ENCODE measurements around the gene RCAN1.
"Not testable (repeated sequence)": the region's sequence is repeated elsewhere in the genome, so short reads cannot be mapped to it uniquely, and the experiment has no call there.

Gene RCAN1

GRCh38 chr21:34621434-34622350 is 6.8 kb upstream of the RCAN1 start:
- no peak for DNase-seq (ENCODE audit: low read depth in 3 of 3, low spot score in 1 of 3)

GRCh38 chr21:34619841-34620665 is 5.1 kb upstream of the RCAN1 start:
- no peak for DNase-seq (ENCODE audit: low read depth in 3 of 3, low spot score in 1 of 3)

- no peak for DNase-seq (ENCODE audit: low read depth in 3 of 3, low spot score in 1 of 3)
Observed at GRCh38 chr21:34618941-34619340, 4.0 kb upstream of the RCAN1 start.

- DNase-seq (ENCODE audit: low read depth in 3 of 3, low spot score in 1 of 3), result no peak
Observed at GRCh38 chr21:34617753-34618339, 2.9 kb upstream of the RCAN1 start.

- DNase-seq (ENCODE audit: low read depth in 3 of 3, low spot score in 1 of 3), result no peak
Observed at GRCh38 chr21:34615487-34615814, 538 bp upstream of the RCAN1 start.

- peak in 1 of 3 donors; percentile 1 for DNase-seq (ENCODE audit: low read depth in 3 of 3, low spot score in 1 of 3)
Observed at GRCh38 chr21:34613679-34614627, 960 bp downstream of the RCAN1 start.

GRCh38 chr21:34612557-34612956 is 2.4 kb downstream of the RCAN1 start:
- DNase-seq (ENCODE audit: low read depth in 3 of 3, low spot score in 1 of 3), result no peak

GRCh38 chr21:34612056-34612455 is 2.9 kb downstream of the RCAN1 start:
- no peak for DNase-seq (ENCODE audit: low read depth in 3 of 3, low spot score in 1 of 3)

GRCh38 chr21:34611528-34611927 is 3.4 kb downstream of the RCAN1 start:
- DNase-seq (ENCODE audit: low read depth in 3 of 3, low spot score in 1 of 3), result no peak

GRCh38 chr21:34609933-34610549 is 4.9 kb downstream of the RCAN1 start:
- no peak for DNase-seq (ENCODE audit: low read depth in 3 of 3, low spot score in 1 of 3)

- DNase-seq (ENCODE audit: low read depth in 3 of 3, low spot score in 1 of 3), result no peak
Observed at GRCh38 chr21:34609244-34609932, 5.5 kb downstream of the RCAN1 start.

GRCh38 chr21:34607376-34607775 is 7.5 kb downstream of the RCAN1 start:
- not testable (repeated sequence) for DNase-seq (ENCODE audit: low read depth in 3 of 3, low spot score in 1 of 3)

- DNase-seq (ENCODE audit: low read depth in 3 of 3, low spot score in 1 of 3), result no peak
Observed at GRCh38 chr21:34606621-34607020, 8.3 kb downstream of the RCAN1 start.

GRCh38 chr21:34606051-34606450 is 8.9 kb downstream of the RCAN1 start:
- no peak for DNase-seq (ENCODE audit: low read depth in 3 of 3, low spot score in 1 of 3)

- DNase-seq (ENCODE audit: low read depth in 3 of 3, low spot score in 1 of 3), result not testable (repeated sequence)
Observed at GRCh38 chr21:34604956-34605355, 10.0 kb downstream of the RCAN1 start.

- DNase-seq (ENCODE audit: low read depth in 3 of 3, low spot score in 1 of 3), result no peak
Observed at GRCh38 chr21:34604556-34604955, 10.4 kb downstream of the RCAN1 start.

- no peak for DNase-seq (ENCODE audit: low read depth in 3 of 3, low spot score in 1 of 3)
Observed at GRCh38 chr21:34603710-34604057, 11.2 kb downstream of the RCAN1 start.

GRCh38 chr21:34603002-34603709 is 11.8 kb downstream of the RCAN1 start:
- DNase-seq (ENCODE audit: low read depth in 3 of 3, low spot score in 1 of 3), result peak in 2 of 3 donors; percentile 9 to 60

- DNase-seq (ENCODE audit: low read depth in 3 of 3, low spot score in 1 of 3), result no peak
Observed at GRCh38 chr21:34602061-34602460, 12.9 kb downstream of the RCAN1 start.
